ENCODE data around the gene SH3BP4.

GRCh38 chr2:234987754-234988153 lies 35.9 kb downstream of the SH3BP4 start:
- TF ChIP-seq, protein P1, sequence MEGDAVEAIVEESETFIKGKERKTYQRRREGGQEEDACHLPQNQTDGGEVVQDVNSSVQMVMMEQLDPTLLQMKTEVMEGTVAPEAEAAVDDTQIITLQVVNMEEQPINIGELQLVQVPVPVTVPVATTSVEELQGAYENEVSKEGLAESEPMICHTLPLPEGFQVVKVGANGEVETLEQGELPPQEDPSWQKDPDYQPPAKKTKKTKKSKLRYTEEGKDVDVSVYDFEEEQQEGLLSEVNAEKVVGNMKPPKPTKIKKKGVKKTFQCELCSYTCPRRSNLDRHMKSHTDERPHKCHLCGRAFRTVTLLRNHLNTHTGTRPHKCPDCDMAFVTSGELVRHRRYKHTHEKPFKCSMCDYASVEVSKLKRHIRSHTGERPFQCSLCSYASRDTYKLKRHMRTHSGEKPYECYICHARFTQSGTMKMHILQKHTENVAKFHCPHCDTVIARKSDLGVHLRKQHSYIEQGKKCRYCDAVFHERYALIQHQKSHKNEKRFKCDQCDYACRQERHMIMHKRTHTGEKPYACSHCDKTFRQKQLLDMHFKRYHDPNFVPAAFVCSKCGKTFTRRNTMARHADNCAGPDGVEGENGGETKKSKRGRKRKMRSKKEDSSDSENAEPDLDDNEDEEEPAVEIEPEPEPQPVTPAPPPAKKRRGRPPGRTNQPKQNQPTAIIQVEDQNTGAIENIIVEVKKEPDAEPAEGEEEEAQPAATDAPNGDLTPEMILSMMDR (IDR thresholded peaks at IDR 0.05; ENCODE audit: low read depth, low read length) = no peak
- TF ChIP-seq EZH2phosphoT487 (IDR thresholded peaks at IDR 0.05; ENCODE audit: low read depth) = no peak
